GM18909 (cell line): ENCODE measurements around the gene YWHAB.

Experiments
- ATAC-seq: cut with Tn5 transposase; IDR thresholded peaks from one replicate; pipeline ENCODE4 v1.9.1; 2021; ENCODE audit warnings: mild to moderate bottlenecking; ENCODE audit not compliant: unreplicated experiment, poor library complexity

Gene YWHAB

DNA sequence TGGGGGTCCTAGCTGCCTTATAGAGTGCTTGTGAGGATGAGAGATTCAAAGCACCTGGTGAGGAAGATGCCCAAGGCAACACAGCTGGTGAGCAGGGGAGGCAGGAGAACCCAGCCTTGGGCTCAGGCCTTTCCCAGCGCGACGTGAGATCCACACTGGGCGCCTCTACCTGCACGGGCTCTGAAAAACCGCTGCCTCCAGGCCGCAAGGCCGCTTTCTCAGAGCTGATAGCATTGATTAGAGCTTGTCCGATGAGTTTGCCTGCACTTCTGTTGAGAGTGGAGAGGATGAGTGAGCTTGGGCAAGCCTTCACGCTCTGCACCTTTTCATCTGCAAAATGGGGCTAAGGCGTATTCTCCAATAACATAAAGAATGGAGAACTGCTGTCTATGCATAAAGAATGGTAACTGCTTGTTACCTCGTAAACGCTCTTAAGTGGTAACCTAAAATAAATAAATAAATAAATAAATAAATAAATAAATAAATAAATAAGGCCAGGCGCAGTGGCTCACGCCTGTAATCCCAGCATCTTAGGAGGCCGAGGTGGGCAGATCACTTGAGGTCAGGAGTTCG is 25.3 kb downstream of the YWHAB start:
- ATAC-seq, result no peak

DNA sequence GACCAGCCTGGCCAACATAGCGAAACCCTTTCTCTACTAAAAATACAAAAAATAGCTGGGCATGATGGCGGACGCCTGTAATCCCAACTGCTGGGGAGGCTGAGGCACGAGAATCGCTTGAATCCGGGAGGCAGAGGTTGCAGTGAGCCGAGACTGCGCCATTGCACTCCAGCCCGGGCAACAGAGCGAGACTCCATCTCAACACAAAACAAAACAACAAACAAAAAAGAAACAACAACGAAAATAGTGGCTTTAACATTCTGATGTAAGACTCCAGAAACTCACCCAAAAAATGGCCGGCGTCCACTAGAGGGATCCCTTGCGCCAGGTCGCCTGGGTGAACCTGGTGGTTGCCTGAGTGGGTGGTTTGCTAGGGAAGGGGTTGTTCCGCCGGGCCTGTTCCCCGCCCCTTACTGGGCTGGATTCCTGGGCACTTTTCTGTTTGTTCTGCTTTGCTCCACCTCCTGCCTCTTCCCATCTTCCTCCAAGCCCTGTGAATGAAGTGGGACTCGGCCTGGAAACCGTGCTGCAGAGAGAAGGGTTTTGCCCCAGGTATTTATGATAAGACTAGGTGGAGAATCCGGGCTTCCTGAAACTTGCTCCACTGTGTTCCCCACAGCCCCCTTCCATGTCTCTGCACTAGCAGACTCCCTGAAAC is 25.9 kb downstream of the YWHAB start:
- no peak for ATAC-seq

DNA sequence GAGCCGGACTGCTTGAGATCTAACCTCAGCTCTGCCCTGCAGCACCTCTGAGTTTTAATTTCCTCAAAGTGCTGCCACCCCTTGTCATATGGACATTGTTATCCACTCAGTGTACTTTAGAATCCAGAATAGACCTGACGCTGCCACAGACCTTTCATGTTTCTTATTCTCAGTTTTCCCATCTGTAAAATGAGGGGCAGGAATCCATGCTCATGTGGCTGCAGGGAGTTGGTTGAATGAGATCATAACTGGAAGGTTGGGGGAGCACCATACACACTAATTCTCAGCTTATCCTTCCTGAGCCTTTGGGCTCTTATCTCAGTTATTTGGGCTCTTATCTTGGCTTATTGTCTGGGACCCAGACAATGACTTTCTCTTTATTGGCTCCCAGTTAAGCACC is 26.7 kb downstream of the YWHAB start:
- ATAC-seq, result no peak

GRCh38 chr20:44914924-44915323 is 29.4 kb downstream of the YWHAB start:
- no peak for ATAC-seq

DNA sequence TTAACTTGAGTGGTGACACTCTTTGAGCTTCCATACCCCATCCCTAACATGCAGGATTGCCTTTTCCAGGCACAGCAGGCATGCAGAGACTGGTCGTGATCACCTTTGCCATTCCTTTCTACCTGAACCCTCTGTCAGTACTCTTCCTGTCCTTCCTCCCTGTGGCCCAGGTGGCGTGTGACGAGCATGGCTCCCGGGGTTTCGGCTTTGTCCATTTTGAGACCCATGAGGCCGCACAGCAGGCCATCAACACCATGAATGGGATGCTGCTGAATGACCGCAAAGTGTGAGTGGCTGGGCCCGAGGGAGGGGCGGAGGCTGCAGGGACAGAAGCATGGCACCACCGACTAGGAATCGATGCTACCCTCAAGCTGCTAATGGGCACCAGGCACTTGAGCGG is 31.1 kb downstream of the YWHAB start:
- no peak for ATAC-seq

DNA sequence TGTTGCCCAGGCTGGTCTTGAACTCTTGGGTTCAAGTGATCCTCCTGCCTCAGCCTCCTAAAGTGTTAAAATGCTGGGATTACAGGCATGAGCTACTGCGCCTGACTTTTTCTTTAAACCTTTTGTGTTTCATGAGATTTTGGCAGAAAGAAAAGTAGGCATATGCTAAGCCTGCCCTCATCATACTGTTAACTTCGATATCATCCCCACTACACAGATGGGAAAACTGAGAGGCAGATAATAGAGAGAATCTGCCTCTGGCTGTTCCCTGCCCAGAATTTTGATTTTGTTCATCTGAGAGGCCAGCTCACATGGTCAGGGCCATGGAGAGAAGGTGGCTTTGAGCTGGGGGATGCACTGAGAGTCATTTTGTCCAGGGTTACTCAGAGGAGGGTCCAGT is 31.9 kb downstream of the YWHAB start:
- ATAC-seq, result no peak

- no peak for ATAC-seq
Measured at GRCh38 chr20:44918342-44918741, 32.8 kb downstream of the YWHAB start.

GRCh38 chr20:44918761-44919160 is 33.3 kb downstream of the YWHAB start:
- ATAC-seq, result no peak

DNA sequence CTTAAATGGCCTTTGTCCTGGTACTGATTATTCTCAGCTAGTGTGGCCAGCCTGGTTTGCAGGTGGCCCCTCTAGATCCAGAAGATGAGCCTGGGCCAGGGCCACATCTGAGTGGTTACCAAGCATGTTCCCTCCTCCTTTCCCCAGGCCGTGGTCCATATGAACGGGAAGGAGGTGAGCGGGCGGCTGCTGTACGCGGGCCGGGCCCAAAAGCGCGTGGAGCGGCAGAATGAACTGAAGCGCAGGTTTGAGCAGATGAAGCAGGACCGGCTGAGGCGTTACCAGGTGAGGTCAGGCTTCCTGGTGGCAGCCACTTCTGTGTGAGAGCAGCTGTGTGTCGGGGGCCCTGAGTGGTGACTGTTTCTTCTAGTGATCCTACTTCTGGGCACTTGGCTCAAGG is 35.9 kb downstream of the YWHAB start:
- ATAC-seq, result no peak

DNA sequence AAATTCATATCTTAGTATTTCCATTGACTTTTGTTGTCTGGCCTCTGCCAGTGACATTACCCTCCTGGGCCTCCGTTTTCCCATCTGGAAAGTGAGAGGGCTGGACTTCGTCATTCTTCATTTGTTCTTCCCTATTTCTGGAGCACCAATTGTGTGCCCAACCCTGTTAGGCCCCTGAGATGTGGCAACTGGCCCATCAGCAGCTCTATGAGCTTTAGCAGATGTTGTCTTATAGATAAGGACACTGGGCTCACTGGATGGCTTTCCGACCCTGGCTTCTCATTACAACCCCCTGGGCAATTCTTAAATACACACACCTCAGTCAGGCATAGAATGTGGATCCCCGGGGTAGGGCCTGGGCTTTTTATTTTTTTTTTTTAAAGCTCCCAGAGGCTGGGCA is 39.0 kb downstream of the YWHAB start:
- no peak for ATAC-seq

DNA sequence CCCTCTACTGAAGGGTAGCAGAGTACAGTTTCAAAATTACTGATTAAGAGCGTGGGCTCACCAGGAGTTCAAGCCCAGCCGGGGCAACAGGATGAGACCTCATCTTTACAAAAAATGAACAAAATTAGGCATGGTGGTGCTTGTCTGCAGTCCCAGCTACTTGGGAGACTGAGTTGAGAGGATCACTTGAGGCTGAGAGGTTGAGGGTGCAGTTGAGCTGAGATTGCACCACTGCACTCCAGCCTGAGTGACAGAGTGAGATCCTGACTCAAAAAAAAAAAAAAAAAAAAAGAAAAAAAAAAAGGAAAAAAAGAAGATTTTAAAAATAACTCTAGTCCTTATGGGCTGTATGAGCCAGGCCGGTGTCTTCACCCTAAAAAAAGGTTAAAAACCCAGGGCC is 43.1 kb downstream of the YWHAB start:
- ATAC-seq, result no peak

- no peak for ATAC-seq
Measured at GRCh38 chr20:44930517-44931168, 45.1 kb downstream of the YWHAB start.

DNA sequence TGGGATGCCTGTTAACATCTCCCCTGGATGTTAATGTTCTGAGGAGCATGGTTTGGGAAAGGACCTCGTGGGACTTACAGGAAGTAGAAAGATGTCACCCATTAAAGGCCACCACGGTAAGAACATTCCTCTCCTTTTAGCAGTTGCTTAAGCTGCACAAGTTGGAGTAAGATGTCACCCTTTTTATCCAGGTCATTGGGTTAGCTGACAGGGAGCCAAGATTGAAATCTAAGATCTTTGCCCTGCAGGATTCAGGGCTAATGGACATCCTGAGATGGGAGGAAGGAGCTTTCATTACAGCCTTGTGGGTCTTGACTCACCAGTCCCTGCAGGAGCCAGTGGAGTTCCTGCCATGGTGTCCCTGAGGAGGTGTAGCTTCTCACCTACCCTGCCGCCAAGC is 46.4 kb downstream of the YWHAB start:
- no peak for ATAC-seq

GRCh38 chr20:44932916-44933315 is 47.4 kb downstream of the YWHAB start:
- ATAC-seq, result no peak

DNA sequence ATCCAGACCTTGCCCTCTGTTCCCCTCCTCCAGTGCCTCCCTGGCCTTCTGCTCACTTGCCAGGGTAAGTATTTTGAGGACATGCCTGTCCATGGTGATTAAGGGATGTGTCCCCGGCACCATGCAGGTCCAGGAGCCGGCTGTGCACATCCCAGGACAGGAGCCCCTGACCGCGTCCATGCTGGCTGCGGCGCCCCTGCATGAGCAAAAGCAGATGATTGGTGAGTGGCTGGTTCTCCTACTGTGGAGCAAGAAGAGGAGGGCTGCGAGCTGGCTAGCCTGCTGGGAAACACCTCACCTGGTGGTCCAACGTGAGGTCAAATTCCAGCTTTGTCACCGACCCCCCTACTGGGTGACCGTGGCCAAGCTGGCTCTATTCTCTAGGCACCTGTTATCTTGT is 51.0 kb downstream of the YWHAB start:
- no peak for ATAC-seq

DNA sequence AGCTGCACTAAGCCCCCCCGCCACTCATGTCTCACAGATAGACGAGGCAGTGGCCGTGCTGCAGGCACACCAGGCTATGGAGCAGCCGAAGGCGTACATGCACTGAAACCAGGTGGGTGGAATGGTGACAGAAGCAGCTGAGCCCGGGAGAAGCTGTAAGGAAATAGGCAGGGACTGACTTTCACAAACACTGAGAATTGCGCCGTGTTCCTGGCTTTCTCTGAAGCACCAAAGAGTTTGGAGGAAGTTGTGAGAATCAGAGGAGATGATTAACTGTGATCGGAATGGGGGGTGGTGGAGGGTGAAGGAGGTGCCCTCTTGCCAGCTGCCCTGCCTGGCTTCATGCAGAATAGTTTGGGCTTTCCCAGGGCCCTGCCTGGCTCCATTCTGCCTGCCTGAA is 53.1 kb downstream of the YWHAB start:
- no peak for ATAC-seq

DNA sequence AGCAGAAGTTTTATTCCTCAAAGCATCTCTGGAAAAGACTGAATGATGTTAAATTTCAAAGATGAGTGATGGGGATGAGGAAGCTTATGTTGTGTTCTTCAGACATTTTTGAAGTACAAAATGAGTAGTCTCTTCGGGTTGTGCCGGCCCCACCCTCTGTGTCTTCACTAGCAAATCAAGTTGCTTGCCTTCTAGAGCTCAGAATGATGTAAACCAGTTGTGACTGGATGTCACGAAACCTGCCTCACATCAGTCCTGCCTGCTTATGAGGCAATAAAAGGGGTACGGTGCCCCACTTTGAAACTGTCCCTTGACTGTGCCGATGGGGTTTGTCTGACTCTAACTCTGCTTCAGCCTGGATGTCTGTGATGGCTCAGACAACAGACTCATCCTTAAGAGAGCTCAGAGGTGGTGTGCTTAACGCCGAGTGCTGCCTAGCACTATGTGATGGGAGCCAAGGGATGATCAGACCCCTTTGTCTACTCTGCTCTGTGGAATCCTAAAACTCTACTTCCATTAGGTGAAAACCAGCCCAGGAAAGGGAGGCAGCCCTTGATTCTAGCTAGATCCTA is 55.7 kb downstream of the YWHAB start:
- no peak for ATAC-seq

DNA sequence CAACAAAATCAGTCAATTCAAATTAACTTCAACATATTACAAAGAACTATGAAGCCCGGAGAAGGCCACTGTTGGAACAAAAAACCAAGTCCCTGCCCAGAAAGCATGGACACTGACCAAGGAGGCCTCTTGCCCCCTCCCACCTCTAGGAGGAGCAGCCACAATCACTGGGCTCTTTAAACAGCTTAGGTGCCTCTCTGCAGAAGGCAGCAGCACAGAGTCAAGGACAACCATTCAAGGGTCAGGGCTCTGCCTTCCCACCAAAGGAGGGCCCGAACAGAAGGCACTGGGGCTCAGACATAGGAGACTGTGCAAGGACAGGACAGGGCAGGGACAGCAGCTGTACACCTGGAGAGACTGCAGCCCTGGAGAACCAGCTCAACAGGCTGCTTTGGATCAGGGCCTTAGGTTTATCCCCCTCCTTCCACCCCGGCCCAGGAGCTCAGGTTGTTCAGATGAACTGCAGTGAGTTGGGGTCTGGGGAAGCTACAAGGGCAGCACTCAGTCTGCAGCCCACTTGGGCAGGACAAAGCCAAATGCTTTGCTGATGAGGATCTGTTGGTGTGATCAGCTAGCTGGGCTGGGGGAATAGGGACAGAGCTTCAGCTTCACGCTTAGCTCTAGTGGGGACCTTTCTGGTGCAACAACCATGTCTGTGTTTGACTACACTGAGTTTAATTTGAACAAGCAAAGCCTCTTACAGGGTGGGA is 56.9 kb downstream of the YWHAB start:
- no peak for ATAC-seq

DNA sequence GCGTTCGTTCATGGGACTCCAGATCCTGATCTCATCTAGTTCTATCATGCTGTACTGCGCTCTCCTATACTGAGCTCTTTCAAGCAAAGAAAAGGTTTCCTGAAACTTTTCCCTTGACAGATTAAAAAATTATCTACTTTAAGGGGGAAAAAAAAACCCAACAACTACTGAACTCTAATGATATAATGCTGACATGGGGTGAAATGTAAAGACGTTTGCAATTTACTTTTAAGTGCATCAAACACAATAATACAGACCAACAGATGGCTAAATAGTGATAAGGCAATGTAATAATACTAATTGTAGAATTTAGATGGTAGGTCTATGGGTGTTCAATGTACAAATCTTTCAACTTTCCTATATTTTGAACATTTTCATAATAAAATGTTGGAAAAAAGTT is 58.3 kb downstream of the YWHAB start:
- ATAC-seq, result no peak

- no peak for ATAC-seq
Measured at GRCh38 chr20:44945261-44945660, 59.8 kb downstream of the YWHAB start.

- no peak for ATAC-seq
Measured at GRCh38 chr20:44946271-44946852, 60.9 kb downstream of the YWHAB start.
